OCI-LY7 (cell line): Measurements from ENCODE around the gene HARBI1.
"Not testable (repeated sequence)": the region's sequence is repeated elsewhere in the genome, so short reads cannot be mapped to it uniquely, and the experiment has no call there.

ENCODE experiments used
- EZH2phosphoT487 ChIP-seq: fragments of 200-600 bp; sonication (generic); IDR thresholded peaks from 2 replicates; pipeline ENCODE4 v1.6.1; 2018; ENCODE audit warnings: low read depth, borderline replicate concordance, mild to moderate bottlenecking, mixed run types, antibody characterized with exemption, low read length, moderate library complexity, mixed read lengths
- TF ChIP-seq, protein P1 (sequence below): fragments of 200-600 bp; sonication (generic); conservative IDR thresholded peaks from 2 replicates; pipeline ENCODE4 v1.5.1; 2014; ENCODE audit warnings: mild to moderate bottlenecking, antibody characterized with exemption, low read length, moderate library complexity, mixed read lengths

DNA sequence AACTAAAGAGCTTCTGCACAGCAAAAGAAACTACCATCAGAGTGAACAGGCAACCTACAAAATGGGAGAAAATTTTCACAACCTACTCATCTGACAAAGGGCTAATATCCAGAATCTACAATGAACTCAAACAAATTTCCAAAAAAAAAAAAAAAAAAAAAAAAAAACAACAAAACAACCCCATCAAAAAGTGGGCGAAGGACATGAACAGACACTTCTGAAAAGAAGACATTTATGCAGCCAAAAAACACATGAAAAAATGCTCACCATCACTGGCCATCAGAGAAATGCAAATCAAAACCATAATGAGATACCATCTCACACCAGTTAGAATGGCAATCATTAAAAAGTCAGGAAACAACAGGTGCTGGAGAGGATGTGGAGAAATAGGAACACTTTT lies 33.5 kb downstream of the HARBI1 start:
- TF ChIP-seq, protein P1, sequence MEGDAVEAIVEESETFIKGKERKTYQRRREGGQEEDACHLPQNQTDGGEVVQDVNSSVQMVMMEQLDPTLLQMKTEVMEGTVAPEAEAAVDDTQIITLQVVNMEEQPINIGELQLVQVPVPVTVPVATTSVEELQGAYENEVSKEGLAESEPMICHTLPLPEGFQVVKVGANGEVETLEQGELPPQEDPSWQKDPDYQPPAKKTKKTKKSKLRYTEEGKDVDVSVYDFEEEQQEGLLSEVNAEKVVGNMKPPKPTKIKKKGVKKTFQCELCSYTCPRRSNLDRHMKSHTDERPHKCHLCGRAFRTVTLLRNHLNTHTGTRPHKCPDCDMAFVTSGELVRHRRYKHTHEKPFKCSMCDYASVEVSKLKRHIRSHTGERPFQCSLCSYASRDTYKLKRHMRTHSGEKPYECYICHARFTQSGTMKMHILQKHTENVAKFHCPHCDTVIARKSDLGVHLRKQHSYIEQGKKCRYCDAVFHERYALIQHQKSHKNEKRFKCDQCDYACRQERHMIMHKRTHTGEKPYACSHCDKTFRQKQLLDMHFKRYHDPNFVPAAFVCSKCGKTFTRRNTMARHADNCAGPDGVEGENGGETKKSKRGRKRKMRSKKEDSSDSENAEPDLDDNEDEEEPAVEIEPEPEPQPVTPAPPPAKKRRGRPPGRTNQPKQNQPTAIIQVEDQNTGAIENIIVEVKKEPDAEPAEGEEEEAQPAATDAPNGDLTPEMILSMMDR = not testable (repeated sequence)
- TF ChIP-seq EZH2phosphoT487 = not testable (repeated sequence)
